OCI-LY1 (cell line): ENCODE measurements around the gene PTGES3L.

Experiments
- EZH2 ChIP-seq: fragments of 200-600 bp; sonication (generic), shearing (Covaris generic); IDR thresholded peaks from 2 replicates; pipeline ENCODE4 v1.8.0; 2017; ENCODE audit warnings: borderline replicate concordance, mixed run types, mild to moderate bottlenecking, antibody characterized with exemption, low read length, moderate library complexity, mixed read lengths
- TF ChIP-seq, protein P1 (sequence below): fragments of 200-600 bp; sonication (generic), shearing (Covaris generic); IDR thresholded peaks from 2 replicates; pipeline ENCODE4 v1.5.1; 2017; ENCODE audit warnings: mild to moderate bottlenecking, antibody characterized with exemption, low read length, moderate library complexity, mixed read lengths

GRCh38 chr17:43024407-43025289, 44.8 kb upstream of the PTGES3L start, which contains the start of gene RND2:
- TF ChIP-seq, protein P1, sequence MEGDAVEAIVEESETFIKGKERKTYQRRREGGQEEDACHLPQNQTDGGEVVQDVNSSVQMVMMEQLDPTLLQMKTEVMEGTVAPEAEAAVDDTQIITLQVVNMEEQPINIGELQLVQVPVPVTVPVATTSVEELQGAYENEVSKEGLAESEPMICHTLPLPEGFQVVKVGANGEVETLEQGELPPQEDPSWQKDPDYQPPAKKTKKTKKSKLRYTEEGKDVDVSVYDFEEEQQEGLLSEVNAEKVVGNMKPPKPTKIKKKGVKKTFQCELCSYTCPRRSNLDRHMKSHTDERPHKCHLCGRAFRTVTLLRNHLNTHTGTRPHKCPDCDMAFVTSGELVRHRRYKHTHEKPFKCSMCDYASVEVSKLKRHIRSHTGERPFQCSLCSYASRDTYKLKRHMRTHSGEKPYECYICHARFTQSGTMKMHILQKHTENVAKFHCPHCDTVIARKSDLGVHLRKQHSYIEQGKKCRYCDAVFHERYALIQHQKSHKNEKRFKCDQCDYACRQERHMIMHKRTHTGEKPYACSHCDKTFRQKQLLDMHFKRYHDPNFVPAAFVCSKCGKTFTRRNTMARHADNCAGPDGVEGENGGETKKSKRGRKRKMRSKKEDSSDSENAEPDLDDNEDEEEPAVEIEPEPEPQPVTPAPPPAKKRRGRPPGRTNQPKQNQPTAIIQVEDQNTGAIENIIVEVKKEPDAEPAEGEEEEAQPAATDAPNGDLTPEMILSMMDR, result peak; percentile 70
- no peak for TF ChIP-seq EZH2
